HG03066 (cell line): ENCODE data around the gene PIBF1.
A peak's percentile ranks its signal among the peaks of the same experiment; 100 is the strongest.
"Not testable (repeated sequence)": the region's sequence is repeated elsewhere in the genome, so short reads cannot be mapped to it uniquely, and the experiment has no call there.

ENCODE experiments used
- ATAC-seq: cut with Tn5 transposase; IDR thresholded peaks from one replicate; pipeline ENCODE4 v1.9.1; 2021; ENCODE audit warnings: low read depth; ENCODE audit not compliant: unreplicated experiment

Gene PIBF1

GRCh38 chr13:73000027-73000674, 218.2 kb downstream of the PIBF1 start:
- ATAC-seq, result peak; percentile 81

GRCh38 chr13:73001971-73002370, 220.0 kb downstream of the PIBF1 start:
- no peak for ATAC-seq

GRCh38 chr13:73011751-73012150, 229.8 kb downstream of the PIBF1 start:
- ATAC-seq, result no peak

- ATAC-seq, result no peak
These were observed 233.9 kb downstream of the PIBF1 start for GRCh38 chr13:73015805-73016204.

GRCh38 chr13:73018336-73018735, 236.4 kb downstream of the PIBF1 start:
- ATAC-seq, result no peak

- no peak for ATAC-seq
These were observed 243.5 kb downstream of the PIBF1 start for GRCh38 chr13:73025217-73026012.

GRCh38 chr13:73034901-73035300, 253.0 kb downstream of the PIBF1 start:
- no peak for ATAC-seq

GRCh38 chr13:73035660-73036059, 253.7 kb downstream of the PIBF1 start:
- ATAC-seq, result no peak

GRCh38 chr13:73036566-73036965, 254.6 kb downstream of the PIBF1 start:
- no peak for ATAC-seq

GRCh38 chr13:73038064-73038463, 256.1 kb downstream of the PIBF1 start:
- ATAC-seq, result no peak

GRCh38 chr13:73039201-73040108, 257.5 kb downstream of the PIBF1 start:
- ATAC-seq, result no peak

- ATAC-seq, result no peak
These were observed 258.6 kb downstream of the PIBF1 start for GRCh38 chr13:73040484-73040883.

GRCh38 chr13:73040968-73041596, 259.1 kb downstream of the PIBF1 start:
- ATAC-seq, result no peak

- ATAC-seq, result no peak
These were observed 263.1 kb downstream of the PIBF1 start for GRCh38 chr13:73045031-73045430.

GRCh38 chr13:73048615-73049014, 266.7 kb downstream of the PIBF1 start:
- not testable (repeated sequence) for ATAC-seq

- no peak for ATAC-seq
These were observed 272.8 kb downstream of the PIBF1 start for GRCh38 chr13:73054712-73055111.

- ATAC-seq, result no peak
These were observed 274.1 kb downstream of the PIBF1 start for GRCh38 chr13:73055813-73056564.

- no peak for ATAC-seq
These were observed 274.6 kb downstream of the PIBF1 start for GRCh38 chr13:73056565-73056962.

- no peak for ATAC-seq
These were observed 275.5 kb downstream of the PIBF1 start for GRCh38 chr13:73057284-73058063.
